ENCODE data around the gene TBC1D10B. TPM values are rescaled to one million over a fixed set of nuclear protein-coding genes. Genes with fewer than 3 reads are reported as not detected.

The TBC1D10B gene
- total and polyA plus RNA-seq, 7 donors, result 14.5 to 38.3 (median 24.6) TPM

GRCh38 chr16:30372038-30372712 is 1.9 kb upstream of the TBC1D10B start:
- Histone ChIP-seq H3K4me1 (peaks cover 0 to 40% (median 34%) of the 10 kb centered on the region in 4 donors), H3K36me3 (no peaks in the 10 kb centered on the region), H3K27ac (peak overlapping the region in 1 of 4 donors; percentile 88), H3K4me3 (no peak overlapping the region), H3K27me3 (no peaks in the 10 kb centered on the region), H3K9me3 (no peaks in the 10 kb centered on the region)
- intact Hi-C loops (cut with DNase I), result loop anchor here (5.0 to 10.0 kb wide), 2 partner anchors 35 to 277 kb away; partner anchors contain the start of genes TBX6, YPEL3 and ZNF771
- DNase-seq, result no peak
- no peak for TF ChIP-seq POLR2AphosphoS5 (IDR thresholded peaks at IDR 0.05)
- TF ChIP-seq POLR2A (IDR thresholded peaks at IDR 0.05), result no peak
- TF ChIP-seq EP300 (IDR thresholded peaks at IDR 0.05), result no peak
- TF ChIP-seq CTCF (IDR thresholded peaks at IDR 0.05), result no peak
- 74 to 78% methylated on average over 6 of the region's 6 CpGs for WGBS, 2 donors

GRCh38 chr16:30371248-30371816 is 1.0 kb upstream of the TBC1D10B start:
- H3K4me3 ChIP-seq, result peak overlapping the region; percentile 16 to 55 (median 50)

GRCh38 chr16:30369938-30370455 is 297 bp downstream of the TBC1D10B start:
- WGBS, 2 donors, result 1% methylated on average over 76 of the region's 76 CpGs
- intact Hi-C loops (cut with DNase I), result loop anchor here (1.0 to 10.0 kb wide), 3 partner anchors 15 to 275 kb away; partner anchors contain the start of genes CD2BP2, TBX6, YPEL3 and ZNF771
- H3K36me3 ChIP-seq, result peaks cover 0 to 16% (median 2%) of the 10 kb centered on the region in 4 donors
- no peaks in the 10 kb centered on the region for H3K9me3 ChIP-seq
- peak overlapping the region; percentile 75 to 90 (median 85) for H3K27ac ChIP-seq
- H3K27me3 ChIP-seq, result no peaks in the 10 kb centered on the region
- no peak for TF ChIP-seq POLR2A (IDR thresholded peaks at IDR 0.05)
- peak; percentile 59 to 92 (median 87) for TF ChIP-seq POLR2AphosphoS5 (IDR thresholded peaks at IDR 0.05)
- TF ChIP-seq EP300 (IDR thresholded peaks at IDR 0.05), result no peak
- no peak for TF ChIP-seq CTCF (IDR thresholded peaks at IDR 0.05)
- DNase-seq, result no peak
- peak overlapping the region; percentile 62 to 99 (median 96) for H3K4me3 ChIP-seq
- H3K4me1 ChIP-seq, result peaks cover 0 to 51% (median 43%) of the 10 kb centered on the region in 4 donors

More at GRCh38 chr16:30371248-30371816, 1.0 kb upstream of the TBC1D10B start:
- Histone ChIP-seq H3K27me3 (no peaks in the 10 kb centered on the region), H3K27ac (peak overlapping the region; percentile 85 to 94 (median 90)), H3K9me3 (no peaks in the 10 kb centered on the region), H3K4me1 (peaks cover 0 to 42% (median 35%) of the 10 kb centered on the region in 4 donors), H3K36me3 (peaks cover 0 to 3% (median 0%) of the 10 kb centered on the region in 4 donors)
- WGBS, 2 donors, result 19 to 21% methylated on average over 11 of the region's 11 CpGs
- TF ChIP-seq EP300 (IDR thresholded peaks at IDR 0.05) (no peak), POLR2A (IDR thresholded peaks at IDR 0.05) (peak in 1 of 2 donors; percentile 23)
- DNase-seq, result no peak
- intact Hi-C loops (cut with DNase I), result loop anchor here (5.0 to 10.0 kb wide), 2 partner anchors 36 to 277 kb away; partner anchors contain the start of genes TBX6, YPEL3 and ZNF771

GRCh38 chr16:30369091-30369937 is 980 bp downstream of the TBC1D10B start:
- Histone ChIP-seq H3K27me3 (no peaks in the 10 kb centered on the region), H3K27ac (peak overlapping the region; percentile 75 to 90 (median 85)), H3K36me3 (peaks cover 0 to 23% (median 7%) of the 10 kb centered on the region in 4 donors), H3K9me3 (no peaks in the 10 kb centered on the region), H3K4me1 (peaks cover 0 to 51% (median 43%) of the 10 kb centered on the region in 4 donors), H3K4me3 (peak overlapping the region; percentile 62 to 99 (median 96))
- peak; percentile 75 for DNase-seq
- TF ChIP-seq POLR2AphosphoS5 (IDR thresholded peaks at IDR 0.05) (no peak), POLR2A (IDR thresholded peaks at IDR 0.05) (no peak), EP300 (IDR thresholded peaks at IDR 0.05) (no peak)
- intact Hi-C loops (cut with DNase I), result no loop called here
- WGBS, 2 donors, result 0 to 1% methylated on average over 45 of the region's 45 CpGs

- peaks cover 0 to 29% (median 7%) of the 10 kb centered on the region in 4 donors for H3K36me3 ChIP-seq
- no peaks in the 10 kb centered on the region for H3K27me3 ChIP-seq
- WGBS, 2 donors, result 2 to 5% methylated on average over 4 of the region's 4 CpGs
- TF ChIP-seq POLR2A (IDR thresholded peaks at IDR 0.05) (no peak), CTCF (IDR thresholded peaks at IDR 0.05) (no peak), POLR2AphosphoS5 (IDR thresholded peaks at IDR 0.05) (no peak), EP300 (IDR thresholded peaks at IDR 0.05) (no peak)
- no peaks in the 10 kb centered on the region for H3K9me3 ChIP-seq
- H3K4me1 ChIP-seq, result peaks cover 0 to 51% (median 43%) of the 10 kb centered on the region in 4 donors
- peak overlapping the region; percentile 62 to 99 (median 96) for H3K4me3 ChIP-seq
- DNase-seq, result no peak
- H3K27ac ChIP-seq, result peak overlapping the region; percentile 75 to 90 (median 85)
- intact Hi-C loops (cut with DNase I), result no loop called here
Observed at GRCh38 chr16:30368792-30369090, 1.6 kb downstream of the TBC1D10B start.

All from sigmoid colon (tissue), 7 donors.